HepG2 (cell line): ENCODE measurements around the gene RASSF4. TPM values are rescaled to one million over a fixed set of nuclear protein-coding genes. Genes with fewer than 3 reads are reported as not detected.
A peak's percentile ranks its signal among the peaks of the same experiment; 100 is the strongest.

ENCODE experiments used
- ATAC-seq: fragments of 200-7000 bp; cut with Tn5 transposase; 3 replicates; pipeline ENCODE4 v1.9.1; 2020; ENCODE audit warnings: mild to moderate bottlenecking, moderate library complexity
- BruUV-seq: library from RNA; stranded (reverse); fragments of 400-500 nt; replicated peaks from 2 replicates; lab custom pipeline; 2021; lab: Mats Ljungman, UMichigan
- CTCF ChIA-PET: fragments of 300-600 bp; formaldehyde crosslinking; extraction: SDS; loops from one replicate; lab custom pipeline; 2021; ENCODE audit warnings: low total read pairs, inconsistent platforms, low intra/inter-chr PET ratio; lab: Yijun Ruan, JAX
- POLR2A ChIA-PET: fragments of 350-600 bp; sonication (Branson Sonifier 250); formaldehyde crosslinking; loops from one replicate; lab custom pipeline; 2020; ENCODE audit warnings: antibody characterized with exemption, inconsistent platforms; lab: Yijun Ruan, JAX
- DNase-seq: peaks from one replicate; pipeline ENCODE4 v3.0.0-alpha.2; 2015; ENCODE audit warnings: low spot score
- FAIRE-seq: peaks from 3 replicates; lab custom pipeline; 2011; peaks lifted over from hg19 to GRCh38; lab: Jason Lieb, UNC
- H2AFZ ChIP-seq: one replicate; pipeline ENCODE4 v1.6.1; 2011; ENCODE audit warnings: low read length, inconsistent platforms
- H3K27ac ChIP-seq: fragments of 300-600 bp; 3 replicates; pipeline ENCODE4 v1.8.0; 2011; ENCODE audit warnings: mixed run types, mild to moderate bottlenecking, mixed read lengths, low read length, inconsistent platforms; ENCODE audit not compliant: insufficient read depth; ENCODE audit errors: extremely low read length
- H3K27me3 ChIP-seq, 2 experiments: fragments of 200-600 bp in 1 of 2; 2 replicates in 1 of 2; 3 replicates in 1 of 2; pipeline versions ENCODE4 v1.6.0 to v1.8.0; 2011; ENCODE audit warnings: low read length in 2 of 2, mild to moderate bottlenecking in 2 of 2, moderate library complexity in 2 of 2, inconsistent platforms in 1 of 2; ENCODE audit not compliant: insufficient read depth in 2 of 2, control insufficient read depth in 1 of 2
- H3K36me3 ChIP-seq, 2 experiments: fragments of 200-600 bp in 1 of 2; replicated peaks in 1 of 2; 2 replicates in 1 of 2; 3 replicates in 1 of 2; pipeline versions ENCODE4 v1.5.1 to v1.8.0; 2011; ENCODE audit warnings: low read length in 2 of 2, inconsistent platforms in 1 of 2; ENCODE audit not compliant: insufficient read depth in 2 of 2, control insufficient read depth in 1 of 2
- H3K4me1 ChIP-seq: 2 replicates; pipeline ENCODE4 v1.5.1; 2012; ENCODE audit warnings: low read length, inconsistent platforms; ENCODE audit not compliant: insufficient read depth
- H3K4me2 ChIP-seq: 2 replicates; pipeline ENCODE4 v1.6.0; 2011; ENCODE audit warnings: low read depth, low read length, inconsistent platforms
- H3K4me3 ChIP-seq, 3 experiments: fragments of 200-600 bp in 1 of 3; sonication (generic), shearing (Covaris generic) in 1 of 3; replicated peaks in 1 of 3; 2 replicates each; pipeline ENCODE4 v1.5.1; 2011 to 2016; ENCODE audit warnings: low read length in 3 of 3, inconsistent platforms in 2 of 3, low read depth in 2 of 3, mild to moderate bottlenecking in 2 of 3, control low read depth in 1 of 3, mixed read lengths in 1 of 3; ENCODE audit not compliant: insufficient read depth in 1 of 3
- H3K79me2 ChIP-seq: one replicate; pipeline ENCODE4 v1.6.1; 2011; ENCODE audit warnings: low read length, inconsistent platforms; ENCODE audit not compliant: insufficient read depth
- H3K9ac ChIP-seq: 2 replicates; pipeline ENCODE4 v1.6.0; 2011; ENCODE audit warnings: mild to moderate bottlenecking, low read depth, low read length, inconsistent platforms; ENCODE audit not compliant: insufficient read depth
- H3K9me3 ChIP-seq: 2 replicates; pipeline ENCODE4 v1.5.1; 2012; ENCODE audit warnings: mild to moderate bottlenecking, low read length
- H4K20me1 ChIP-seq: 2 replicates; pipeline ENCODE4 v1.6.0; 2011; ENCODE audit warnings: inconsistent platforms, mild to moderate bottlenecking, low read length, moderate library complexity; ENCODE audit not compliant: insufficient read depth
- DMAP1 ChIP-seq: IDR thresholded peaks from 2 replicates; pipeline ENCODE4 v1.6.1; 2016
- FOXK2 ChIP-seq: fragments of 450-650 bp; IDR thresholded peaks from 2 replicates; pipeline ENCODE4 v1.6.1; 2016
- GABPA ChIP-seq, 2 experiments: IDR thresholded peaks; 2 replicates each; pipeline ENCODE4 v1.6.1; 2011 to 2016; ENCODE audit warnings: low read depth in 2 of 2, low read length in 1 of 2, missing biosample characterization in 1 of 2, missing genetic modification characterization in 1 of 2
- GATAD2A ChIP-seq: IDR thresholded peaks from 2 replicates; pipeline ENCODE4 v1.6.1; 2016
- HNF4A ChIP-seq: sonication (generic); formaldehyde crosslinking; IDR thresholded peaks from 2 replicates; pipeline ENCODE4 v1.4.0; 2020; ENCODE audit warnings: missing genetic modification reagents
- HNF4G ChIP-seq, 2 experiments: sonication (generic) in 1 of 2; formaldehyde crosslinking in 1 of 2; IDR thresholded peaks; 2 replicates each; pipeline versions ENCODE4 v1.4.0 to v1.6.1; 2011 to 2020; ENCODE audit warnings: borderline replicate concordance in 2 of 2, low read depth in 2 of 2, mild to moderate bottlenecking in 2 of 2, low read length in 1 of 2, missing genetic modification reagents in 1 of 2, moderate library complexity in 1 of 2
- MAZ ChIP-seq, 2 experiments: sonication (generic) in 1 of 2; formaldehyde crosslinking in 1 of 2; IDR thresholded peaks; 2 replicates each; pipeline versions ENCODE4 v1.5.0 to v1.6.1; 2012 to 2020; ENCODE audit warnings: low read depth in 2 of 2, mild to moderate bottlenecking in 2 of 2, borderline replicate concordance in 1 of 2, improper control_type of control experiment in 1 of 2, low read length in 1 of 2, missing genetic modification reagents in 1 of 2, moderate library complexity in 1 of 2
- NCOA2 ChIP-seq: sonication (generic); formaldehyde crosslinking; IDR thresholded peaks from 2 replicates; pipeline ENCODE4 v1.8.0; 2022; ENCODE audit warnings: inconsistent platforms
- SNAPC4 ChIP-seq: sonication (generic); formaldehyde crosslinking; IDR thresholded peaks from 2 replicates; pipeline ENCODE4 v1.4.0; 2020; ENCODE audit warnings: mild to moderate bottlenecking, missing genetic modification reagents
- ZNF496 ChIP-seq: sonication (generic); formaldehyde crosslinking; IDR thresholded peaks from 2 replicates; pipeline ENCODE4 v1.8.1; 2023; ENCODE audit warnings: mild to moderate bottlenecking, moderate library complexity, missing genetic modification reagents; ENCODE audit not compliant: insufficient replicate concordance
- in situ Hi-C: cut with HindIII; loops from 2 replicates; pipeline ENCODE4 v1.10.0; 2017; ENCODE audit warnings: low pct_unique_long_range_greater_than_20kb; ENCODE audit not compliant: extremely low pct_ligation_motif_present
- intact Hi-C: fragments of 100-400 bp; cut with micrococcal nuclease; formaldehyde crosslinking; loops from one replicate; pipeline ENCODE4 v1.10.0; 2022; ENCODE audit not compliant: unreplicated experiment
- polyA plus RNA-seq, 8 experiments: library from polyadenylated mRNA; depleted of rRNA in 3 of 8; stranded (reverse) in 7 of 8; unstranded in 1 of 8; fragments of >200 nt; fragmentation: Illumina TruSeq in 4 of 8; extraction: Trizol in 4 of 8; gene quantifications; 2 replicates each; pipeline versions ENCODE4 v1.2.1 to v1.2.3, GENCODE V29; 2011 to 2016; ENCODE audit warnings: low read depth in 4 of 8, missing spikeins in 1 of 8, mixed read lengths in 1 of 8; ENCODE audit not compliant: insufficient read depth in 1 of 8
- total RNA-seq, 5 experiments: library from RNA; depleted of rRNA; stranded (reverse); fragments of >200 nt; fragmentation: Illumina TruSeq; extraction: Trizol; gene quantifications; 2 replicates each; pipeline ENCODE4 v1.2.3, GENCODE V29; 2016; ENCODE audit warnings: low read depth in 1 of 5
- TF ChIP-seq, protein P1 (sequence below): sonication (generic); formaldehyde crosslinking; IDR thresholded peaks from 2 replicates; pipeline ENCODE4 v1.4.0; 2020; ENCODE audit warnings: missing genetic modification reagents
- TF ChIP-seq, protein P2 (sequence below): sonication (generic); formaldehyde crosslinking; IDR thresholded peaks from 2 replicates; pipeline ENCODE4 v1.5.1; 2020; ENCODE audit warnings: mild to moderate bottlenecking, missing genetic modification reagents

RASSF4 gene
- total and polyA plus RNA-seq, 2 of the 13 experiments (the other 11 are each of a cell fraction or from before 2014, with no cell fraction given) = 34.0 to 51.7 TPM

DNA sequence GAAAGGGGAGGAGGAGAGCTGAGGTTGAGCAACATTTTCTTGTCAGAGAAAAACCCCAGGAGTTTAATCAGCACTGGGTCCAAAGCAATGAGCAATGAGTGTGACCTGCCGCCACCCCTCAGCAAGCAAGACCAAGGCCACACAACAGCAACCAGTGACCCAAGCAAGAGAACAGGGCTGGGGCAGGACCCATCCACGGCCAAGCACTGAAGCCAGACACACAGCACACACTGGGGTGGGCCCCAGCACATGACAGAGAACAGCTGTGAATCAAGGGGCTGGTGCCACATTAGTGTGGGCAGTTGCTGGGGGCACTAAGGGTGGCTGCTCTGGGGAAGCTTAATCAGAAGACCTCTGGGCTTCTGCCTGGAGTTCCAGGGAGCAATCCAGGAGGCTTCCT lies 32.2 kb upstream of the RASSF4 start (continued):
- TF ChIP-seq, protein P1, sequence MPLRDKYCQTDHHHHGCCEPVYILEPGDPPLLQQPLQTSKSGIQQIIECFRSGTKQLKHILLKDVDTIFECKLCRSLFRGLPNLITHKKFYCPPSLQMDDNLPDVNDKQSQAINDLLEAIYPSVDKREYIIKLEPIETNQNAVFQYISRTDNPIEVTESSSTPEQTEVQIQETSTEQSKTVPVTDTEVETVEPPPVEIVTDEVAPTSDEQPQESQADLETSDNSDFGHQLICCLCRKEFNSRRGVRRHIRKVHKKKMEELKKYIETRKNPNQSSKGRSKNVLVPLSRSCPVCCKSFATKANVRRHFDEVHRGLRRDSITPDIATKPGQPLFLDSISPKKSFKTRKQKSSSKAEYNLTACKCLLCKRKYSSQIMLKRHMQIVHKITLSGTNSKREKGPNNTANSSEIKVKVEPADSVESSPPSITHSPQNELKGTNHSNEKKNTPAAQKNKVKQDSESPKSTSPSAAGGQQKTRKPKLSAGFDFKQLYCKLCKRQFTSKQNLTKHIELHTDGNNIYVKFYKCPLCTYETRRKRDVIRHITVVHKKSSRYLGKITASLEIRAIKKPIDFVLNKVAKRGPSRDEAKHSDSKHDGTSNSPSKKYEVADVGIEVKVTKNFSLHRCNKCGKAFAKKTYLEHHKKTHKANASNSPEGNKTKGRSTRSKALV = no peak
- no peak for TF ChIP-seq MAZ (IDR thresholded peaks at IDR 0.05; ENCODE audit: borderline replicate concordance, low read depth, low read length)
- TF ChIP-seq MAZ (CRISPR knock-in tag; IDR thresholded peaks at IDR 0.05; ENCODE audit: low read depth) = no peak
- no peak for TF ChIP-seq GABPA (IDR thresholded peaks at IDR 0.05; ENCODE audit: low read depth, low read length)
- TF ChIP-seq GABPA (CRISPR knock-in tag; IDR thresholded peaks at IDR 0.05; ENCODE audit: low read depth) = no peak
- TF ChIP-seq HNF4A (CRISPR knock-in tag) = peak; percentile 30; the same call in 1 of the 2 replicates
- no peak for TF ChIP-seq DMAP1 (CRISPR knock-in tag)
- TF ChIP-seq HNF4G (IDR thresholded peaks at IDR 0.05; ENCODE audit: borderline replicate concordance, low read depth, low read length) = peak; percentile 14; the same call in 1 of the 2 replicates
- no peak for TF ChIP-seq HNF4G (CRISPR knock-in tag; IDR thresholded peaks at IDR 0.05; ENCODE audit: borderline replicate concordance, low read depth)

- Histone ChIP-seq H3K36me3 (no peaks in the 10 kb centered on the region), H3K9me3 (no peaks in the 10 kb centered on the region), H3K9ac (no peak overlapping the region), H3K79me2 (no peaks in the 10 kb centered on the region), H3K27ac (no peak overlapping the region), H4K20me1 (no peaks in the 10 kb centered on the region), H2AFZ (no peak overlapping the region), H3K27me3 (0 out of 5 replicates have a peak, but pooled peaks cover 2 to 5% of the 10 kb centered on the region in 2 experiments), H3K4me1 (peaks cover 62% of the 10 kb centered on the region), H3K4me2 (no peak overlapping the region), H3K4me3 (no peak overlapping the region)
- ChIA-PET POLR2A (no interaction called here), CTCF (no interaction called here)
- TF ChIP-seq GATAD2A (CRISPR knock-in tag) (no peak), ZNF496 (CRISPR knock-in tag) (no peak), SNAPC4 (CRISPR knock-in tag) (no peak), FOXK2 (no peak; the same call in 1 of the 2 replicates), NCOA2 (CRISPR knock-in tag) (no peak)
- TF ChIP-seq, protein P2, sequence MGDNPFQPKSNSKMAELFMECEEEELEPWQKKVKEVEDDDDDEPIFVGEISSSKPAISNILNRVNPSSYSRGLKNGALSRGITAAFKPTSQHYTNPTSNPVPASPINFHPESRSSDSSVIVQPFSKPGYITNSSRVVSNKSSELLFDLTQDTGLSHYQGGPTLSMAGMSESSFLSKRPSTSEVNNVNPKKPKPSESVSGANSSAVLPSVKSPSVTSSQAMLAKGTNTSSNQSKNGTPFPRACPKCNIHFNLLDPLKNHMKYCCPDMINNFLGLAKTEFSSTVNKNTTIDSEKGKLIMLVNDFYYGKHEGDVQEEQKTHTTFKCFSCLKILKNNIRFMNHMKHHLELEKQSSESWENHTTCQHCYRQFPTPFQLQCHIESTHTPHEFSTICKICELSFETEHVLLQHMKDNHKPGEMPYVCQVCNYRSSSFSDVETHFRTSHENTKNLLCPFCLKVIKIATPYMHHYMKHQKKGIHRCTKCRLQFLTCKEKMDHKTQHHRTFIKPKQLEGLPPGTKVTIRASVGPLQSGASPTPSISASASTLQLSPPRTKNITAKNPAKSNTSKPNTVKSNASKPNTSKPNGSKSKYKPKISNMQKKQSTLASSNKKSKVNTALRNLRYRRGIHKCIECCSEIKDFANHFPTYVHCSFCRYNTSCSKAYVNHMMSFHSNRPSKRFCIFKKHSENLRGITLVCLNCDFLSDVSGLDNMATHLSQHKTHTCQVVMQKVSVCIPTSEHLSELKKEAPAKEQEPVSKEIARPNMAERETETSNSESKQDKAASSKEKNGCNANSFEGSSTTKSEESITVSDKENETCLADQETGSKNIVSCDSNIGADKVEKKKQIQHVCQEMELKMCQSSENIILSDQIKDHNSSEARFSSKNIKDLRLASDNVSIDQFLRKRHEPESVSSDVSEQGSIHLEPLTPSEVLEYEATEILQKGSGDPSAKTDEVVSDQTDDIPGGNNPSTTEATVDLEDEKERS = no peak
- in situ Hi-C loops = no loop called here
- intact Hi-C loops = no loop called here
- no peak for DNase-seq
- no TSS peak for BruUV-seq
- no peak for FAIRE-seq
- ATAC-seq = no peak
Observed at GRCh38 chr10:44928462-44928861, 31.1 kb upstream of the RASSF4 start.
